H9 (cell line): Measurements from ENCODE around the gene SPATS1. TPM values are rescaled to one million over a fixed set of nuclear protein-coding genes. Genes with fewer than 3 reads are reported as not detected.

Experiments used
- DNase-seq: peaks from one replicate; pipeline ENCODE4 v3.0.0-alpha.2; 2017
- H2AFZ ChIP-seq: one replicate; pipeline ENCODE4 v1.6.1; 2013; ENCODE audit warnings: mild to moderate bottlenecking, low read length, control low read depth, moderate library complexity
- H2AK5ac ChIP-seq: 2 replicates; pipeline ENCODE4 v1.6.1; 2013; ENCODE audit warnings: low read length, control low read depth, mixed read lengths; ENCODE audit not compliant: insufficient read length
- H2BK120ac ChIP-seq: one replicate; pipeline ENCODE4 v1.6.1; 2013; ENCODE audit warnings: low read depth, mild to moderate bottlenecking, low read length, control low read depth, inconsistent platforms; ENCODE audit not compliant: poor library complexity, severe bottlenecking
- H2BK12ac ChIP-seq: 2 replicates; pipeline ENCODE4 v1.6.1; 2013; ENCODE audit warnings: low read length, control low read depth, mixed read lengths, low read depth; ENCODE audit not compliant: insufficient read length
- H2BK15ac ChIP-seq: 2 replicates; pipeline ENCODE4 v1.6.1; 2013; ENCODE audit warnings: low read depth, low read length, control low read depth
- H2BK20ac ChIP-seq: one replicate; pipeline ENCODE4 v1.6.1; 2013; ENCODE audit warnings: low read depth, mild to moderate bottlenecking, low read length, control low read depth, inconsistent platforms; ENCODE audit not compliant: poor library complexity, severe bottlenecking
- H2BK5ac ChIP-seq: 2 replicates; pipeline ENCODE4 v1.6.1; 2013; ENCODE audit warnings: low read length, control low read depth, mixed read lengths; ENCODE audit not compliant: insufficient read length
- H3K14ac ChIP-seq: 2 replicates; pipeline ENCODE4 v1.6.1; 2013; ENCODE audit warnings: low read length, control low read depth; ENCODE audit not compliant: insufficient read depth
- H3K18ac ChIP-seq: 2 replicates; pipeline ENCODE4 v1.6.1; 2013; ENCODE audit warnings: low read depth, mild to moderate bottlenecking, mixed read lengths, low read length, control low read depth; ENCODE audit not compliant: insufficient read length
- H3K23ac ChIP-seq: 2 replicates; pipeline ENCODE4 v1.6.1; 2013; ENCODE audit warnings: low read length, control low read depth, mixed read lengths, low read depth; ENCODE audit not compliant: insufficient read length
- H3K23me2 ChIP-seq: 2 replicates; pipeline ENCODE4 v1.6.1; 2013; ENCODE audit warnings: low read depth, mild to moderate bottlenecking, mixed read lengths, low read length, control low read depth; ENCODE audit not compliant: insufficient read length, poor library complexity, severe bottlenecking
- H3K27ac ChIP-seq: 2 replicates; pipeline ENCODE4 v1.5.1; 2013; ENCODE audit warnings: low read length, control low read depth, mixed read lengths, low read depth; ENCODE audit not compliant: insufficient read length
- H3K27me3 ChIP-seq: 2 replicates; pipeline ENCODE4 v1.6.1; 2013; ENCODE audit warnings: low read length, control low read depth, inconsistent platforms; ENCODE audit not compliant: insufficient read depth
- H3K4ac ChIP-seq: 2 replicates; pipeline ENCODE4 v1.6.1; 2013; ENCODE audit warnings: low read depth, mild to moderate bottlenecking, control low read depth, inconsistent platforms, low read length, moderate library complexity
- H3K4me1 ChIP-seq: 2 replicates; pipeline ENCODE4 v1.6.1; 2013; ENCODE audit warnings: low read length, control low read depth, inconsistent platforms; ENCODE audit not compliant: insufficient read depth
- H3K4me2 ChIP-seq: 2 replicates; pipeline ENCODE4 v1.6.1; 2013; ENCODE audit warnings: low read length, control low read depth, mixed read lengths; ENCODE audit not compliant: insufficient read length, insufficient read depth
- H3K56ac ChIP-seq: 2 replicates; pipeline ENCODE4 v1.6.1; 2013; ENCODE audit warnings: low read depth, mild to moderate bottlenecking, mixed read lengths, low read length, control low read depth; ENCODE audit not compliant: insufficient read length
- H3K79me1 ChIP-seq: 2 replicates; pipeline ENCODE4 v1.6.1; 2013; ENCODE audit warnings: low read depth, mild to moderate bottlenecking, moderate library complexity, low read length, control low read depth, inconsistent platforms; ENCODE audit not compliant: insufficient read depth, poor library complexity, severe bottlenecking
- H3K79me2 ChIP-seq: 2 replicates; pipeline ENCODE4 v1.6.1; 2013; ENCODE audit warnings: low read length, control low read depth, inconsistent platforms; ENCODE audit not compliant: insufficient read depth
- H3K9ac ChIP-seq: 2 replicates; pipeline ENCODE4 v1.6.1; 2013; ENCODE audit warnings: low read length, control low read depth, mixed read lengths; ENCODE audit not compliant: insufficient read length; ENCODE audit errors: extremely low read depth
- H3K9me3 ChIP-seq: one replicate; pipeline ENCODE4 v1.6.1; 2013; ENCODE audit warnings: low read depth, low read length, inconsistent platforms; ENCODE audit not compliant: control insufficient read depth
- H3T11ph ChIP-seq: one replicate; pipeline ENCODE4 v1.6.1; 2013; ENCODE audit warnings: mild to moderate bottlenecking, low read length, control low read depth, inconsistent platforms
- H4K20me1 ChIP-seq: one replicate; pipeline ENCODE4 v1.6.1; 2013; ENCODE audit not compliant: control insufficient read depth, insufficient read length, insufficient read depth
- H4K5ac ChIP-seq: 2 replicates; pipeline ENCODE4 v1.6.1; 2013; ENCODE audit warnings: low read depth, mild to moderate bottlenecking, mixed read lengths, low read length, control low read depth; ENCODE audit not compliant: insufficient read length
- H4K8ac ChIP-seq: replicated peaks from 2 replicates; pipeline ENCODE4 v1.6.1; 2013; ENCODE audit warnings: low read length, control low read depth, mixed read lengths, low read depth; ENCODE audit not compliant: insufficient read length
- H4K91ac ChIP-seq: 2 replicates; pipeline ENCODE4 v1.6.1; 2013; ENCODE audit warnings: low read depth, mild to moderate bottlenecking, moderate library complexity, mixed read lengths, low read length, control low read depth; ENCODE audit not compliant: insufficient read length
- H3K27ac Mint-ChIP-seq, 3 experiments: 2 replicates in 2 of 3; 3 replicates in 1 of 3; pipeline ENCODE4 v1.8.0; 2020 to 2021; ENCODE audit warnings: mixed read lengths in 3 of 3, mild to moderate bottlenecking in 1 of 3, moderate library complexity in 1 of 3
- H3K27me3 Mint-ChIP-seq: 2 replicates; pipeline ENCODE4 v1.8.0; 2021; ENCODE audit warnings: low read depth, mild to moderate bottlenecking, moderate library complexity, mixed read lengths
- H3K36me3 Mint-ChIP-seq, 3 experiments: 2 replicates in 2 of 3; 3 replicates in 1 of 3; pipeline ENCODE4 v1.8.0; 2020 to 2021; ENCODE audit warnings: low read depth in 3 of 3, mixed read lengths in 3 of 3; ENCODE audit not compliant: insufficient read depth in 1 of 3
- H3K4me1 Mint-ChIP-seq, 2 experiments: 2 replicates each; pipeline ENCODE4 v1.8.0; 2020; ENCODE audit warnings: mixed read lengths in 2 of 2
- H3K4me3 Mint-ChIP-seq, 2 experiments: 2 replicates in 1 of 2; 3 replicates in 1 of 2; pipeline ENCODE4 v1.8.0; 2020 to 2021; ENCODE audit warnings: mild to moderate bottlenecking in 2 of 2, mixed read lengths in 2 of 2, moderate library complexity in 1 of 2
- H3K9me3 Mint-ChIP-seq, 2 experiments: 2 replicates in 1 of 2; 3 replicates in 1 of 2; pipeline ENCODE4 v1.8.0; 2020; ENCODE audit warnings: mild to moderate bottlenecking in 2 of 2, mixed read lengths in 2 of 2, moderate library complexity in 1 of 2
- WGBS: extraction: QIAGEN DNeasy Blood & Tissue Kit; methylation state at CpG from one replicate; pipeline ENCODE4 v1.1.7; 2013; ENCODE audit warnings: missing lambda C conversion rate, low lambda C conversion rate, mixed read lengths; ENCODE audit not compliant: insufficient read length; ENCODE audit errors: extremely low coverage; 5-methylcytosine and 5-hydroxymethylcytosine counted together
- total RNA-seq: library from RNA; stranded (reverse); gene quantifications from 2 replicates; pipeline ENCODE4 v1.2.1, GENCODE V29; 2021
- TF ChIP-seq, protein P1 (sequence below): fragments of 200-600 bp; sonication (generic); conservative IDR thresholded peaks from 3 replicates; pipeline ENCODE4 v1.8.0; 2021; ENCODE audit warnings: antibody characterized with exemption, mild to moderate bottlenecking

The SPATS1 gene
- total RNA-seq, 1 experiment from 2014 or later, result not detected

- Histone ChIP-seq H4K91ac (no peak overlapping the region), H3K23me2 (no peaks in the 10 kb centered on the region), H3K9me3 (no peaks in the 10 kb centered on the region), H3T11ph (no peak overlapping the region), H3K4me1 (no peaks in the 10 kb centered on the region), H4K8ac (no peak overlapping the region), H3K4me2 (no peak overlapping the region), H3K23ac (no peak overlapping the region), H2BK120ac (no peak overlapping the region), H3K79me2 (no peaks in the 10 kb centered on the region), H2BK20ac (no peak overlapping the region), H4K5ac (no peak overlapping the region), H3K14ac (no peak overlapping the region), H2AFZ (no peak overlapping the region), H2BK5ac (no peak overlapping the region), H3K56ac (no peak overlapping the region), H2AK5ac (no peak overlapping the region), H2BK12ac (no peak overlapping the region), H4K20me1 (no peaks in the 10 kb centered on the region), H3K27ac (no peak overlapping the region), H3K4ac (no peak overlapping the region), H2BK15ac (no peak overlapping the region), H3K9ac (no peak overlapping the region), H3K79me1 (no peaks in the 10 kb centered on the region), H3K18ac (no peak overlapping the region), H3K27me3 (peaks cover under 1% of the 10 kb centered on the region; the same call in 1 of the 2 replicates)
- no peak overlapping the region; a peak in 1 of 7 replicates for H3K27ac Mint-ChIP-seq
- peaks cover 36 to 87% (median 77%) of the 10 kb centered on the region in 3 experiments for H3K36me3 Mint-ChIP-seq
- H3K9me3 Mint-ChIP-seq, result no peaks in the 10 kb centered on the region
- no CpG with 5 or more reads among the region's 6 CpGs for whole genome bisulfite sequencing
- TF ChIP-seq, protein P1, sequence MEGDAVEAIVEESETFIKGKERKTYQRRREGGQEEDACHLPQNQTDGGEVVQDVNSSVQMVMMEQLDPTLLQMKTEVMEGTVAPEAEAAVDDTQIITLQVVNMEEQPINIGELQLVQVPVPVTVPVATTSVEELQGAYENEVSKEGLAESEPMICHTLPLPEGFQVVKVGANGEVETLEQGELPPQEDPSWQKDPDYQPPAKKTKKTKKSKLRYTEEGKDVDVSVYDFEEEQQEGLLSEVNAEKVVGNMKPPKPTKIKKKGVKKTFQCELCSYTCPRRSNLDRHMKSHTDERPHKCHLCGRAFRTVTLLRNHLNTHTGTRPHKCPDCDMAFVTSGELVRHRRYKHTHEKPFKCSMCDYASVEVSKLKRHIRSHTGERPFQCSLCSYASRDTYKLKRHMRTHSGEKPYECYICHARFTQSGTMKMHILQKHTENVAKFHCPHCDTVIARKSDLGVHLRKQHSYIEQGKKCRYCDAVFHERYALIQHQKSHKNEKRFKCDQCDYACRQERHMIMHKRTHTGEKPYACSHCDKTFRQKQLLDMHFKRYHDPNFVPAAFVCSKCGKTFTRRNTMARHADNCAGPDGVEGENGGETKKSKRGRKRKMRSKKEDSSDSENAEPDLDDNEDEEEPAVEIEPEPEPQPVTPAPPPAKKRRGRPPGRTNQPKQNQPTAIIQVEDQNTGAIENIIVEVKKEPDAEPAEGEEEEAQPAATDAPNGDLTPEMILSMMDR, result no peak
- no peak overlapping the region for H3K4me3 Mint-ChIP-seq
- H3K27me3 Mint-ChIP-seq, result no peaks in the 10 kb centered on the region; the same call in 1 of the 2 replicates
- DNase-seq, result no peak
- no peaks in the 10 kb centered on the region for H3K4me1 Mint-ChIP-seq
These were observed 38.6 kb upstream of the SPATS1 start for GRCh38 chr6:44303842-44304241.
